ENCODE data around the gene ZNF148. TPM values are rescaled to one million over a fixed set of nuclear protein-coding genes. Genes with fewer than 3 reads are reported as not detected.

Gene ZNF148
- polyA plus RNA-seq, 3 donors: 6.5 to 48.4 (median 34.1) TPM

- Histone ChIP-seq H3K9ac (ENCODE audit: insufficient read depth, low read length, poor library complexity, severe bottlenecking) (no peak overlapping the region), H2AFZ (ENCODE audit: insufficient read depth, low read depth, low read length, poor library complexity, severe bottlenecking) (no peak overlapping the region), H3K27me3 (ENCODE audit: control insufficient read depth in 2 of 2, insufficient read depth in 2 of 2, low read length in 2 of 2) (no peaks in the 10 kb centered on the region), H3K4me1 (ENCODE audit: control insufficient read depth in 1 of 2, insufficient read depth in 2 of 2, low read length in 2 of 2) (no peaks in the 10 kb centered on the region), H3K27ac (ENCODE audit: low read depth in 1 of 2, low read length in 2 of 2) (no peak overlapping the region), H4K20me1 (ENCODE audit: insufficient read depth, low read length) (peaks cover 100% of the 10 kb centered on the region), H3K4me2 (replicated peaks; ENCODE audit: extremely low read depth, low read length, poor library complexity, severe bottlenecking) (no peak overlapping the region), H3K79me2 (ENCODE audit: insufficient read depth, low read length) (peaks cover 100% of the 10 kb centered on the region), H3K36me3 (replicated peaks in 1 of 2; ENCODE audit: control insufficient read depth in 1 of 2, insufficient read depth in 2 of 2, low read length in 2 of 2) (peaks cover 0 to 9% of the 10 kb centered on the region in 2 donors), H3K4me3 (replicated peaks in 1 of 3; ENCODE audit: low read depth in 2 of 3, low read length in 3 of 3) (no peak overlapping the region), H3K9me3 (replicated peaks in 1 of 2; ENCODE audit: control insufficient read depth in 1 of 2, insufficient read depth in 1 of 2, low read length in 2 of 2) (no peaks in the 10 kb centered on the region)
- peaks cover 17 to 33% of the 10 kb centered on the region in 2 donors for H3K36me3 Mint-ChIP-seq
- TF ChIP-seq CTCF (IDR thresholded peaks at IDR 0.05): no peak
- H3K27ac Mint-ChIP-seq: peak overlapping the region in 1 of 7 donors; percentile 15
- no peaks in the 10 kb centered on the region for H3K9me3 Mint-ChIP-seq
- H3K27me3 Mint-ChIP-seq (ENCODE audit: low read depth in 3 of 3): no peaks in the 10 kb centered on the region
- peaks cover 39% of the 10 kb centered on the region for H3K4me1 Mint-ChIP-seq
- intact Hi-C loops (cut with micrococcal nuclease): no loop called here
- WGBS (ENCODE audit: insufficient coverage): no CpG with 5 or more reads among the region's 2 CpGs
- no peak for DNase-seq
- no peak overlapping the region for H3K4me3 Mint-ChIP-seq
Measured at GRCh38 chr3:125366132-125366531, 9.0 kb downstream of the ZNF148 start.

- peaks cover 99% of the 10 kb centered on the region for H4K20me1 ChIP-seq (ENCODE audit: insufficient read depth, low read length)
- no peak for TF ChIP-seq CTCF (IDR thresholded peaks at IDR 0.05)
- intact Hi-C loops (cut with micrococcal nuclease): no loop called here
Measured at GRCh38 chr3:125359700-125360099, 15.4 kb downstream of the ZNF148 start.

More at GRCh38 chr3:125359700-125360099, 15.4 kb downstream of the ZNF148 start:
- WGBS (ENCODE audit: insufficient coverage): 98% methylated on average over 7 of the region's 9 CpGs
- Mint-ChIP-seq H3K27ac (no peak overlapping the region), H3K9me3 (no peaks in the 10 kb centered on the region), H3K36me3 (peaks cover 6 to 14% of the 10 kb centered on the region in 2 donors), H3K4me1 (peaks cover 46% of the 10 kb centered on the region), H3K27me3 (ENCODE audit: low read depth in 3 of 3) (peaks cover 0 to 2% (median 0%) of the 10 kb centered on the region in 3 donors), H3K4me3 (no peak overlapping the region)
- Histone ChIP-seq H3K4me3 (replicated peaks in 1 of 3; ENCODE audit: low read depth in 2 of 3, low read length in 3 of 3) (no peak overlapping the region), H3K27ac (ENCODE audit: low read depth in 1 of 2, low read length in 2 of 2) (no peak overlapping the region), H3K9me3 (replicated peaks in 1 of 2; ENCODE audit: control insufficient read depth in 1 of 2, insufficient read depth in 1 of 2, low read length in 2 of 2) (no peaks in the 10 kb centered on the region), H3K36me3 (replicated peaks in 1 of 2; ENCODE audit: control insufficient read depth in 1 of 2, insufficient read depth in 2 of 2, low read length in 2 of 2) (peaks cover 0 to under 1% of the 10 kb centered on the region in 2 donors), H3K27me3 (ENCODE audit: control insufficient read depth in 2 of 2, insufficient read depth in 2 of 2, low read length in 2 of 2) (no peaks in the 10 kb centered on the region), H3K9ac (ENCODE audit: insufficient read depth, low read length, poor library complexity, severe bottlenecking) (no peak overlapping the region), H3K79me2 (ENCODE audit: insufficient read depth, low read length) (peaks cover 99% of the 10 kb centered on the region), H3K4me1 (ENCODE audit: control insufficient read depth in 1 of 2, insufficient read depth in 2 of 2, low read length in 2 of 2) (peaks cover 17 to 23% of the 10 kb centered on the region in 2 donors), H2AFZ (ENCODE audit: insufficient read depth, low read depth, low read length, poor library complexity, severe bottlenecking) (no peak overlapping the region), H3K4me2 (replicated peaks; ENCODE audit: extremely low read depth, low read length, poor library complexity, severe bottlenecking) (no peak overlapping the region)
- no peak for DNase-seq
